ENCODE measurements around the gene FADS1.

- TF ChIP-seq, protein P1, sequence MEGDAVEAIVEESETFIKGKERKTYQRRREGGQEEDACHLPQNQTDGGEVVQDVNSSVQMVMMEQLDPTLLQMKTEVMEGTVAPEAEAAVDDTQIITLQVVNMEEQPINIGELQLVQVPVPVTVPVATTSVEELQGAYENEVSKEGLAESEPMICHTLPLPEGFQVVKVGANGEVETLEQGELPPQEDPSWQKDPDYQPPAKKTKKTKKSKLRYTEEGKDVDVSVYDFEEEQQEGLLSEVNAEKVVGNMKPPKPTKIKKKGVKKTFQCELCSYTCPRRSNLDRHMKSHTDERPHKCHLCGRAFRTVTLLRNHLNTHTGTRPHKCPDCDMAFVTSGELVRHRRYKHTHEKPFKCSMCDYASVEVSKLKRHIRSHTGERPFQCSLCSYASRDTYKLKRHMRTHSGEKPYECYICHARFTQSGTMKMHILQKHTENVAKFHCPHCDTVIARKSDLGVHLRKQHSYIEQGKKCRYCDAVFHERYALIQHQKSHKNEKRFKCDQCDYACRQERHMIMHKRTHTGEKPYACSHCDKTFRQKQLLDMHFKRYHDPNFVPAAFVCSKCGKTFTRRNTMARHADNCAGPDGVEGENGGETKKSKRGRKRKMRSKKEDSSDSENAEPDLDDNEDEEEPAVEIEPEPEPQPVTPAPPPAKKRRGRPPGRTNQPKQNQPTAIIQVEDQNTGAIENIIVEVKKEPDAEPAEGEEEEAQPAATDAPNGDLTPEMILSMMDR (IDR thresholded peaks at IDR 0.05; ENCODE audit: insufficient read depth, low read depth, low read length), result no peak
- no peak for TF ChIP-seq EZH2 (IDR thresholded peaks at IDR 0.05; ENCODE audit: insufficient read depth, low read length)
Observed at GRCh38 chr11:61752117-61752924, 64.5 kb downstream of the FADS1 start, which contains the start of gene MYRF.

Measured in astrocyte (in vitro differentiated cells and primary cell).